Adipocyte (in vitro differentiated cells): ENCODE data around the gene KRTAP10-5.
"Not testable (repeated sequence)": the region's sequence is repeated elsewhere in the genome, so short reads cannot be mapped to it uniquely, and the experiment has no call there.

Source experiments
- DNase-seq: peaks from one replicate; pipeline ENCODE4 v3.0.0-alpha.2; 2015; ENCODE audit warnings: low read depth
- H3K27me3 ChIP-seq: replicated peaks from 2 replicates; pipeline ENCODE4 v1.7.0; 2013; ENCODE audit warnings: mild to moderate bottlenecking, low read length, moderate library complexity; ENCODE audit not compliant: control insufficient read depth, insufficient read depth
- H3K36me3 ChIP-seq: 2 replicates; pipeline ENCODE4 v1.7.0; 2013; ENCODE audit warnings: low read length, mild to moderate bottlenecking, moderate library complexity; ENCODE audit not compliant: control insufficient read depth, insufficient read depth, severe bottlenecking
- H3K4me1 ChIP-seq: 2 replicates; pipeline ENCODE4 v1.7.0; 2013; ENCODE audit warnings: mild to moderate bottlenecking, low read length, moderate library complexity; ENCODE audit not compliant: control insufficient read depth, insufficient read depth
- H3K4me3 ChIP-seq: 2 replicates; pipeline ENCODE4 v1.7.0; 2013; ENCODE audit warnings: mild to moderate bottlenecking, low read length, moderate library complexity
- H3K9ac ChIP-seq: 2 replicates; pipeline ENCODE4 v1.7.0; 2013; ENCODE audit warnings: mild to moderate bottlenecking, low read length, moderate library complexity
- H3K9me3 ChIP-seq: 2 replicates; pipeline ENCODE4 v1.7.0; 2013; ENCODE audit warnings: mild to moderate bottlenecking, low read length, moderate library complexity; ENCODE audit not compliant: control insufficient read depth

KRTAP10-5 gene

GRCh38 chr21:44609193-44609592 is 28.8 kb upstream of the KRTAP10-5 start:
- no peaks in the 10 kb centered on the region for H3K36me3 ChIP-seq
- no peak for DNase-seq
- no peak overlapping the region for H3K9ac ChIP-seq
- no peak overlapping the region for H3K4me3 ChIP-seq
- peaks cover 27% of the 10 kb centered on the region for H3K9me3 ChIP-seq
- H3K27me3 ChIP-seq: no peaks in the 10 kb centered on the region
- H3K4me1 ChIP-seq: no peaks in the 10 kb centered on the region

DNA sequence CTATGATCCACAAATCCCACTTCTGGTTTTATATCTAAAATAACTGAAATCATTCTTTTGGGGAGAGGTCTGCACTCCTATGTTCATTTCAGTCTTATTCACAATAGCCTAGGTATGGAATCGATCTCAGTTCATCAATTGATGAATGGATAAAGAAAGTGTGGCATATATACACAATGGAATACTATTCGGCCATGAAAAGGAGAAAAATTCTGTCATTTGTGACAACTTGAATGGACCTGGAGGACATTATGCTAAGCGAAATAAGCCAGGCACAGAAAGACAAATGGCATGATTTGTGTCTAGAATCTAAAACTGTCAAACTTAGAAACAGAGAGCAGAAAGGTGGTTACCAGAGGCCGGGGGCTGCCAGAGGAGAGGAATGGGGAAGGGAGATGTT is 26.1 kb upstream of the KRTAP10-5 start:
- no peak for DNase-seq
- Histone ChIP-seq H3K4me3 (no peak overlapping the region), H3K9me3 (peaks cover 22% of the 10 kb centered on the region), H3K36me3 (no peaks in the 10 kb centered on the region), H3K27me3 (peaks cover 8% of the 10 kb centered on the region), H3K4me1 (no peaks in the 10 kb centered on the region), H3K9ac (no peak overlapping the region)

DNA sequence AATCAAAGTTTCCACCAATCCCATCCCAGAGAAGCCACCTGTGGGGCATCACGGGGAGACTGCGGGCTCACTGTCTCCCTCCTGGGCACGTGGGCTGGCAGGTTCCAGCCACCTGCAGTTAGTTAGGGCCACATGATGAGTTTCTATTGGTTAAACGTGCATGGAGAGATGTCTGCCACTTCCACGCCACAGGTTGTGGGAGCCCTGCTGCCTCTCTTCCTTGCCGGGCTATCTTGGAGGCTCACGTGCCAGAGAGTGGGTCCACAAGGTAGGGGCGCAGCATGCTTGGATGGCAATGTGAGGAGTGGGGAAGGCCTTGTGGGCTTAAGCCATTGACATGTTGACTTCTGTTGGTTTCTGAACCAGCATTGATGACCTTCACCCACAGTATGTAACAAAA is 23.5 kb upstream of the KRTAP10-5 start:
- Histone ChIP-seq H3K9me3 (peaks cover 8% of the 10 kb centered on the region), H3K9ac (no peak overlapping the region), H3K27me3 (peaks cover 10% of the 10 kb centered on the region), H3K4me1 (no peaks in the 10 kb centered on the region), H3K4me3 (no peak overlapping the region), H3K36me3 (no peaks in the 10 kb centered on the region)
- no peak for DNase-seq

DNA sequence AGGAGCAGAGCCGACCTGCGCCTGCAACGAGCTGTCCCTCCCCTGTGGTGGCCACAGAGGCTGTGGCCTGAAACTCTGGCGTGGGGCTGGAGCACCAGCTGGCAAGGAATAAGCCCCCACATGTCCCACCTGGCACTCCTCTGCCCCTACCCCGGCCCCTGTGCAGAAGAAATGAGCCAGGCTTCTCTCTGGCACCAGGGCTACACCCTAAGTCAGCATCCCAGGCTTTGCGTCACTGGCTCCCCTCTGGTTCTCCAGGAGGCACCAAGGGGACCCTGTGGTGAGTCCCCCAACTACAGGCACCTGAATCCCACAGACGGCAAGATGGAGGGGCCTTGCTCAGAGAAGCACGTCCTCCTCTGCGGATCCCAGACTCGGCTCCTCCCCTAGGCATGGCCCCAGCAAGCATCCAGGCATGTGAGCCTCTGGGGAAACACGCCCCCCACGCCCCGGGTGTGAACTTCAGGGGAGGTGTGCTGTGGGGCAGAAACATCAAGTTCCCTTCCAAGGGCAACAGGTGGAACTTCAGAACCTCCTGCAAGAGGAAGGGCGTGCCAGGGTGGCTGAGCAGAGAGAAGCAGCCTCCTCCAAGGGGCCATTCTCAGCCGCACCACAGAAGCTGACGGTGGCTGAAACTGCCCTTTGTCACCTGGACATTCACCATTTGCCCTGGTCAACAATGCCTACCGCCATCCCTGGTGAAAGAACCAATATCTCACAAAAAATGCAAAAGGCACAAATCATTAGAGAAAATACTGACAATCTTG is 22.9 kb upstream of the KRTAP10-5 start:
- Histone ChIP-seq H3K9me3 (peaks cover 11% of the 10 kb centered on the region), H3K4me3 (no peak overlapping the region), H3K4me1 (no peaks in the 10 kb centered on the region), H3K27me3 (peaks cover 10% of the 10 kb centered on the region), H3K9ac (no peak overlapping the region), H3K36me3 (no peaks in the 10 kb centered on the region)
- DNase-seq: no peak

DNA sequence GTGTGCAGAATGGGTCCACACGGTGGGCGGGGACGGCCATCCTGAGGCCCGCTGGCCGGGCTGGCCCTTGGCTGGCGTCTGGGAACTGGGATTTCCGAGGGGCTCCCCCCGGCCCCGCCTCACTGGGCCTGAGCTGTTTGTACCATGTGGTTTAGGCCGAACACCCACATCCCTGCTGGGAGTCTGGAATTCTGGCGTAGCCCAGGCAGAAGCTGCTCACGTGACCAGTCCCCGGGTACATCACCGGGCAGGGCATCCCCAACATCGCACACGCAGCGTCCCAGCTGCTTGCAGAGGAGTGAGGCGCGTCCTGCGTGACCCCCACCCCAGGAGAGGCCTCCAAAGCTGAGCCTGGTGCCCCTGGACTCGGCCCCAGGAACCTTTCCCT is 22.1 kb upstream of the KRTAP10-5 start:
- H3K9me3 ChIP-seq: peaks cover 13% of the 10 kb centered on the region
- no peaks in the 10 kb centered on the region for H3K4me1 ChIP-seq
- no peak for DNase-seq
- H3K9ac ChIP-seq: no peak overlapping the region
- no peaks in the 10 kb centered on the region for H3K36me3 ChIP-seq
- H3K27me3 ChIP-seq: peaks cover 14% of the 10 kb centered on the region
- no peak overlapping the region for H3K4me3 ChIP-seq

DNA sequence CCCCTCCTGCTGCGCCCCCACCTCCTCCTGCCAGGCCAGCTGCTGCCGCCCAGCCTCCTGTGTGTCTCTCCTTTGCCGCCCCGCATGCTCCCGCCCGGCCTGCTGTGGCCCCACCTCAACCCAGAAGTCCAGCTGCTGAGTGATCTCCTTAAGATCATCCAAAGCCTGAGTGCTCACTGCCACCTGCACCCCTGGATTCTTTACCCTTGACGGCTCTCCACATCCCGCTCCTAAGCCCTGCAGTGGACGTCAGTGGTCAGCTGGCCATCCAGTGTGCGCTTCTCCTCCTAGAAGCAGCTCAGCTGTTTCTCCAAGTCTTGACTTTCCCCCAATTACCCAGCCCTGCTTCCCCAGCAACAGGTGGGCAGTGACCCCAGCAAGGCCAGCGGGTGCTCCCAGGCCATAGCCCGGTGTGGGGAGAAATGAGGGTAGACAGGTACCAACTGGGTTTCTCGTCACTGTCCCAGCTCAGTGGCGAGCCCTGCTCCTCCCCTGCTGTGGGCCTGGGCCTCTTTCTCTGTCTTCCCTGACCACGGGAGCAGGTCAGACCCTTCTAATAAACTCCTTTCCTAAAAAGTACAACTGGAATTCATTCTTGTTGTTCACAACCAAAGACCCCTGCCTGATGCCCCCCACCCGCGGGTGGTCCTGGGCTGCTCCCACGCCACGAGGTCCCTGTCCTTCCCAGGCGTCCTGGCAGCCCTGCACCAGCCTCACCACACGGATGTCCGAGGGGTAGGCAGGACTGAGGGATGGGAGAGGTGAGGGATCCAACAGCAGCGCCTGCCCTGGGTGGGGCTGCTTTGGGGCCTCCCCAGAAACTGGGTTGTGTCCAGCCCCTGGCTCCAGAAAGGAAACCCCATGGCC is 21.4 kb upstream of the KRTAP10-5 start:
- Histone ChIP-seq H3K27me3 (peaks cover 14% of the 10 kb centered on the region), H3K9me3 (peaks cover 13% of the 10 kb centered on the region), H3K4me3 (no peak overlapping the region), H3K36me3 (no peaks in the 10 kb centered on the region), H3K4me1 (no peaks in the 10 kb centered on the region), H3K9ac (no peak overlapping the region)
- no peak for DNase-seq

DNA sequence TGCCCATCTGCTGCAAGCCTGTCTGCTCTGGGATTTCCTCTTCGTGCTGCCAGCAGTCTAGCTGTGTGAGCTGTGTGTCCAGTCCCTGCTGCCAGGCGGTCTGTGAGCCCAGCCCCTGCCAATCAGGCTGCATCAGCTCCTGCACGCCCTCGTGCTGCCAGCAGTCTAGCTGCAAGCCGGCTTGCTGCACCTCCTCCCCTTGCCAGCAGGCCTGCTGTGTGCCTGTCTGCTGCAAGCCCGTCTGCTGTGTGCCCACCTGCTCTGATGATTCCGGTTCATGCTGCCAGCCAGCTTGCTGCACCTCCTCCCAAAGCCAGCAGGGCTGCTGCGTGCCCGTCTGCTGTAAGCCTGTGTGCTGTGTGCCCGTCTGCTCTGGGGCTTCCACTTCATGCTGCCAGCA is 20.7 kb upstream of the KRTAP10-5 start:
- not testable (repeated sequence) for H3K36me3 ChIP-seq, H3K9ac ChIP-seq, H3K4me3 ChIP-seq, DNase-seq, H3K4me1 ChIP-seq, H3K9me3 ChIP-seq
- H3K27me3 ChIP-seq: peaks cover 16% of the 10 kb centered on the region

- not testable (repeated sequence) for H3K9me3 ChIP-seq, H3K4me3 ChIP-seq, H3K9ac ChIP-seq, H3K4me1 ChIP-seq, DNase-seq, H3K36me3 ChIP-seq
- H3K27me3 ChIP-seq: peaks cover 22% of the 10 kb centered on the region
Observed at GRCh38 chr21:44600118-44600978, 19.9 kb upstream of the KRTAP10-5 start, which contains the start of gene KRTAP10-7. TSS of gene KRTAP10-7 (plus strand) at chr21:44600597. CDS start at chr21:44600622, 25 bp downstream.

DNA sequence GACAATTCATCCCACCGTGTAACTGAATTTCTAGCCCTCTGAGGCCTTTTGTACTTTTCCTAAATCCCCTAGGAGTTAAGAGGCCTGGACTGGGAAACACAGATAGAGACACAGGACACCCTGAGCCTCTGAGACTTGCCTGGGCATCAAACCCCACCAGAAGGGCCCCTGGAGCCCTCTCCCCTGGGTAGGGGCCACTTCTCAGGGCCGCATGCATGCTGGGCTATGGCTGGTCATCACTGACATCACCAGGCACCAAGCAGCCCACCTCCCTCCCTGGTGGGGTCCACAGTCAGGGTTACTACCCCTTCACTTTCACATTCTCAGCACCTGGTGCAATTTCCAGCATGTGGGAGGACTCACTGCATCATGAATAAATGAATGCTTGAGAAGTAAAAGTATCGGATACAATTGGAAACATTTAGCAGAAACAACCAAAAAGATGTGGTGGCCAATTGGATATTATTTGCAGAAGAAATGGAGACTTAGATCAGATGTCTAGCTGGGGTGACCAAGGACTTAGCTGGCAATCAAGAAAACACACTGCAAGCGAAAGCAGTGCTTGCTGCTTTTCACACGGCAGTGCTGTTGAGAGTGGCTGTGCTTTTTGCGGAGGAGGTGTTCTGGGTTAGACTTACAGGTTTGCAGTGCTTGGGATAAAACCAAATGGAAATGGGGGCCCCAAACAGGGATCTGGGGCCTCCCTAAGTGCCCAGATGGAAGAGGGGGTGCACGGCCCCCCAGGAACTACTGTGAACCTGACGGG is 19.0 kb upstream of the KRTAP10-5 start:
- no peak for DNase-seq
- no peaks in the 10 kb centered on the region for H3K4me1 ChIP-seq
- no peaks in the 10 kb centered on the region for H3K36me3 ChIP-seq
- H3K9ac ChIP-seq: no peak overlapping the region
- peaks cover 27% of the 10 kb centered on the region for H3K27me3 ChIP-seq
- H3K9me3 ChIP-seq: peaks cover 8% of the 10 kb centered on the region
- no peak overlapping the region for H3K4me3 ChIP-seq

- peaks cover 6% of the 10 kb centered on the region for H3K9me3 ChIP-seq
- peaks cover 4% of the 10 kb centered on the region for H3K4me1 ChIP-seq
- no peak for DNase-seq
- no peak overlapping the region for H3K4me3 ChIP-seq
- peaks cover 41% of the 10 kb centered on the region for H3K27me3 ChIP-seq
- H3K36me3 ChIP-seq: no peaks in the 10 kb centered on the region
- no peak overlapping the region for H3K9ac ChIP-seq
Observed at GRCh38 chr21:44598061-44598460, 17.7 kb upstream of the KRTAP10-5 start.
